Measurements from ENCODE around the gene RCL1.

Gene RCL1

DNA sequence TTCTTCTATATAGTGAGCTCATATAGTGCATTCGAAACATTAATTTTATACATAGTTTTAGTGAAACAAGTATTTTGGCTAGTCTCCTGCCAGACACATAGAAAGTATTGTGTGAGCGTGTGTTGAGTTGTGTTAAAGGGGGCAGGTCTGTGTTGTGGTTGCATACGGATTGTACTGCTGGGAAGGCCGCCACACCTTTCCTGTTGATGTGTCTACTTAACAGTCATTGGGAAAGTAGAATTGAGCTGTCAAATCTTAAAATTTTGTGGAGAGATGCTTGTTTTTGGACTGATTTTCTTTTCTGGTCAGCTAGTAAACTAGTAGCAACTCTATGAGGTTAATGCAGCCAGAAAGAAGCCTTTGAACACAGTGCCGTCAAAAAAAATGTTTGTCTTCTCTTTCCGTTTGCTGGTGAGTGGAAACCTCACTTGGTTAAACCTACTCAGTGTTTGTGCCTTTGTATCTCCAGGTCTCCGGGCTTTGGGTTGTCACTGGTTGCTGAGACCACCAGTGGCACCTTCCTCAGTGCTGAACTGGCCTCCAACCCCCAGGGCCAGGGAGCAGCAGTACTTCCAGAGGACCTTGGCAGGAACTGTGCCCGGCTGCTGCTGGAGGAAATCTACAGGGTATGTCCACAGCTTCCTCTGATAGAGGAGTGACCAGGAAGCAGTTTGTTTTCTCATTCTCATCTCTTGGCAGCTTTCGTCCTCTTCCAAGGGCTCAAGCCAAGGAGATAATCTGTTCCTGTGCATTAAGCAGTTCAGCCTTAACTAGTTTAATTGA lies 51.5 kb downstream of the RCL1 start:
- no peak for DNase-seq

DNA sequence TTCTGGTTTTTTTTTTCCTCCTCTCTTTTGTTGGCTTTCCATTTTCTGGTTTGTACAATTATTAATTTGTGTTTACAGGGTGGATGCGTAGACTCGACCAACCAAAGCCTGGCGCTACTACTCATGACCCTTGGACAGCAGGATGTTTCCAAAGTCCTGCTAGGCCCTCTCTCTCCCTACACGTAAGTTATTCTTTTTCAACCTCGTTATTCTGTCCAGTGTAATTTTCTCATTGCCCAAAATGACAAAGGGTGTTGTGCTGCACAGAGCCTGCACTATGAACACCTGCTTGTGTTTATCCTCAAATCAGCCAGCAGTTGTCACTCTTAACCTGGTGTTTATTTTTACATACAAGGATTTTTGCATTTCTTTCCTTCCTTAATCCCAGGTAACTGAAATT lies 56.6 kb downstream of the RCL1 start:
- no peak for DNase-seq

DNA sequence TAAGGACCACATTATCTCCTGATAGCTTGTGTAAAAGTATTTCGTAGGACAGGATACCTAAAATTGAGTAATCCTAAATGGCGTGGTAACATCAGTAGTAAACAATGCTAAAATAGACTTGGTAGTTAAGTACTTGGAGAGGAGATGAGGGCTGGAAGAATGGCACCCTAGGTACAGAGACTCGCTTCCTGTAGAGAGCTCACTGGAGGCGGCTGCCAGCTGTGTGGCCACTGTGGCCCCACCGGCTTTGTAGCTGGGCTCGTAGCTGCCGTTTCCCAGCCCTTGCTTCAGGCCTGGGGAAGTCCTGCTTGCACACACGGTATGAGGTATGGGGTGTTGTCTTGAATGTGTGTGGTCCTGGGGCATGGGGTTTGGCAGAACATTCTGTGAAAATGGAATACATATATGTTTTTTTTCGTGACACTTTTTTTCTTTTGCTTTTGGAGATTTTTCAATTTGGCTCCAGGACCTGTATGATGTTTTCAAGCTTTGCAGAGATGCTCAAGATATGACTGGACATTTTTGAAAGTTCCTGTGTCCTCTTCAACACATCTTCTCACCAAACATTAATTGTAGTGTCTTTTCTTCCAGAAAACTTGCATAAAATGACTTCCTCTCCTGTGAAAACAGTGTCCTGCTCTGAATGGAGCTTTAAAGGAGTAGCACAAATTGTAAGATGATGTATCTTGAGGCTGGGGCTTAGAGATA lies 58.0 kb downstream of the RCL1 start:
- DNase-seq, result no peak

GRCh38 chr9:4852419-4852818 lies 59.7 kb downstream of the RCL1 start:
- DNase-seq, result no peak

GRCh38 chr9:4854265-4854590 lies 61.5 kb downstream of the RCL1 start:
- no peak for DNase-seq

DNA sequence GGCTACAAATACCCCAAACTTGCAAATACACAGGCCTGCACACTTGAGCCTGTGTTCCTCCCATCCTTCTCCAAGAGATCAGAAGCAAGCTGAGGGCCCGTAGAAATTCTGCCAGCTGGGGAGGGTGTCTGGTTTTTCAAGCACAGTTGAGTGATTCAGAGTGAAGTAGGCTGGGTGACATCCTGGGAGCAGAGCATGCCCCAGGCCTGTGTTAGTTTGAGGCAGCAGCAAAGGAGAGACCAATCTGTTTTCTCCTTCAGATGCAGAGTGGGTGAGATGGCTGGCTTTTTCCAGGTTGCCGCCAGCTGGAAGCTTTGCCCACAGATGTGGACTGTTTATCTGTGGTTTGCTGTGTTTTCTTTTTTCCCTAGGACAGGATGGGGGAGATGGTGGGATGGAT lies 63.1 kb downstream of the RCL1 start:
- peak; percentile 35 for DNase-seq

GRCh38 chr9:4857163-4857810 lies 64.5 kb downstream of the RCL1 start:
- DNase-seq, result no peak

GRCh38 chr9:4859035-4859434 lies 66.3 kb downstream of the RCL1 start:
- no peak for DNase-seq

GRCh38 chr9:4860383-4860782 lies 67.6 kb downstream of the RCL1 start:
- DNase-seq, result no peak

GRCh38 chr9:4861145-4861544 lies 68.4 kb downstream of the RCL1 start:
- no peak for DNase-seq

DNA sequence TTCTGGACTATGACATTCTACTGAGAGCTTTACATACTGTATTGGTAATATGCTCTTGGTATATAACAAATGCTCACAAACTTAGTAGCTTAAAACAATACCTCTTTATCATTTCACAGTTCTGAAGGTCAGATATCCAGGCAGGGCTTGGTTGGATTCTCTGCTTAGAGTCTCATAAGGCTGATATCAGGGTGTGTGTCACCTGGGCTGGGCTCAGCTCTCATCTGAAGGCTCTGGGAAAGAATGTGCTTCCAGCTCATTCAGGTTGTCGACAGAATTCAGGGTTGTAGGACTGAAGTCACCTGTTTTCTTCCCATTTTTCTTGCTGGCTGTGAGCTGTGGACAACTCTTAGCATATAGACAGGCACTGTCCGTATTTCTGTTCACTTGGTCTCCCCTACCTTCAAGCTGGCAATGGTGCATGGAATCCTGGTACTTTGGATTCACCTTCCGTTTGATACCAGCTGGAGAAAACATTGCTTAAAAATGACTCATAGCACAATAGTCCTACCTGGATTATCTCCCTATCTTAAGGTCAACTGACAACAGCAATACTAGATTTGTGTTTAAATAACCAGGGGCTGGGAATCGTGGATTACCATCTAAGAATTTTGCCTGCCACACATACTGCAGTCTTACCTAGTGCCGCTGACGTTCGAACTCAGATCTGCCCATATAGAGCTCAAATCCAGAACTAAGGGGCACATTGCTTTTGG lies 69.2 kb downstream of the RCL1 start:
- no peak for DNase-seq

GRCh38 chr9:4862506-4863250 lies 69.9 kb downstream of the RCL1 start:
- DNase-seq, result no peak

DNA sequence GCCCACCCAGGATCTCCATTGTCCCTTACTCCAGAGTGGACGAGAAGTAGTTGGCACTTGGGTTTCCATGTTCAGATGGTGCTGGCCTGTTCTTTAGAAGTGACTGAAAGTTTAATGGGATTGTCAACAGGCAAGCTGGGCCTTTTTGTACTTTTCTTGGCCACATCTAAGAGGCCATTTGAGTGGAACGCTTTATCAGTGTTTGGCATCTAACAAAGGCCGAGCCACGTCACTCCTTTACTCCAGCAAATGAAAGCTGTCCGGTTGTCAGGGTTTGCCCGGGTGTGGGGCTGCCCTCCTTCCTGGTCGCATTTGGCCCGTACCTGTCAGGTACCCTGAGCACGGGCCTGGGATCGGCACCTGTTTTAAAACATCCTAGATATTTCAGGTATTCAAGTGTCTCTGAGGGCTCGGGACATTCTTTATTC lies 71.5 kb downstream of the RCL1 start:
- DNase-seq, result no peak

- DNase-seq, result no peak
Observed at GRCh38 chr9:4864698-4865097, 72.0 kb downstream of the RCL1 start.

GRCh38 chr9:4865681-4866080 lies 72.9 kb downstream of the RCL1 start:
- DNase-seq, result no peak

DNA sequence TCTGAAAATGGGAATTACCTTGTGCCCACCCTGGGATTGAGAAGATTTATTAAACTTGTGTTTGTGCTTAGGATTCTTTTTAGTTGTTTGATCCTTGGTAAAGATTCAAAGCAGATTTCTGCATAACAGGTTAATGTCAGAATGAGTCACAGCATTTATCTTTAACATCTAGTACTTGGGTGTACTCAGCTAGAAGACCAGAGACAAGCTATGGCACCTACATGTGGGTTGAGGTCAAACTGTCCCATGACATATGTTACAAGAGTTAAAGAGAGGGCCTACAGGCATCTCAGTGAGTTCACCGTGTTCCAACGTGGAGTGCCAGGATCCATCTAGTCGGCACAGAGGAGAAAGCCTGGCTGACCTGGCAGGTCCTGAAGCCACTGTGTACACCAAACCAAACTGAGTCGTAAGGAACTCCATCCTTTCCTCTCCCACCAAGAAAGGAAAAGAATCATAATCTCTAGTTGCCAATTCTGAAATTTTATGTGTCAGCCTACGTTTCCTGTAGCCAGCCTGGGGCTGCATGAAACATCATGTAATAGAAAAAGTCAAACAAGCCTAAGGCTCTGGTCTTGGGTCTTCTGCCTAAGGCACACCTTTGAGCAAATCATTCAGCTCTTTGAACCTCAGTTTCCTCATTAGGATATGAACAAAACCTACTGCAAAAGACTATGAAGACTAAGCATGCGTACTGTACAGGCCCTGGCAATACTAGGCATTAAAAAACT lies 73.7 kb downstream of the RCL1 start:
- no peak for DNase-seq

GRCh38 chr9:4873066-4873465 lies 80.3 kb downstream of the RCL1 start:
- no peak for DNase-seq

GRCh38 chr9:4875559-4875958 lies 82.8 kb downstream of the RCL1 start:
- no peak for DNase-seq

DNA sequence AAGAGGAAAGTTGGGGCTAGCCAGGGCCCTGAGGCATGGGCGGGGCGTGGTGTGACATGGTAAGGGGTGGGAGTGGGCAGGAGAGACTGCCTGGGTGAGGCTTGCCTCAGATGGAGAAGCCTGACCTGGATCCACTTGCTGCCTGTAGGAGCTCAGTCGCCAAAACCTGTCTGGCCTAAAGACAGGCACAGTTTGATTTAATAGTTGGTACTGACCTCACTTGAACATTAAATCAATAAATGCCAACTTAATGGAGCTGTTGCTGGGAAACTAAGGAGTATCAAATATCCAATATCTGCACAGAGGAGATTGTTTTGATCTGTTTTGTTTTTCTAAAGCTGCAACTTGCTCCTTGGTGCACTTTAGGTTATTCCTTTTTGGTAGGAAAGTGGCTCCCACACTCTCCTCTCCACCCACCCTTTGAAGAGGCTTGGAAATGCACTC lies 86.4 kb downstream of the RCL1 start:
- DNase-seq, result no peak

- DNase-seq, result no peak
Observed at GRCh38 chr9:4883326-4883873, 90.7 kb downstream of the RCL1 start.

DNA sequence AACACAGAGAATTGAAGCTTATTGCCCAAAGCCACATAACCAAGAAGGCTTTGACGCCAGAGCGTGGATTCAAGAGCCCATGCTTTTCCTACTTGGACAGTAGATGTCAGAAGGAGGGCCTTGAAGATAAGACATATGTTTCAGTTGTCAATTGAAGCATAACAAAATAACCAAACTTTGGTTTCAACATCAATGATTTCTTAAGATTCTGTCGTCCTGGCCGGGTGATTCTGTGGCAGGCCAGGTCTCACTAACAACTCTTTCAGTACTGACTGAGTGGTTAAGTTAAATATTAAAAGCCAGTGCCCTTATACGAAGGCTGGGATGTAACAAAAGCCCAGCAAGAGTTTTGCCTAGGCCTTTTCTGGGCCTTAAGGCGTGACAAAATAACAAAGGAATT lies 94.0 kb downstream of the RCL1 start:
- no peak for DNase-seq

DNA sequence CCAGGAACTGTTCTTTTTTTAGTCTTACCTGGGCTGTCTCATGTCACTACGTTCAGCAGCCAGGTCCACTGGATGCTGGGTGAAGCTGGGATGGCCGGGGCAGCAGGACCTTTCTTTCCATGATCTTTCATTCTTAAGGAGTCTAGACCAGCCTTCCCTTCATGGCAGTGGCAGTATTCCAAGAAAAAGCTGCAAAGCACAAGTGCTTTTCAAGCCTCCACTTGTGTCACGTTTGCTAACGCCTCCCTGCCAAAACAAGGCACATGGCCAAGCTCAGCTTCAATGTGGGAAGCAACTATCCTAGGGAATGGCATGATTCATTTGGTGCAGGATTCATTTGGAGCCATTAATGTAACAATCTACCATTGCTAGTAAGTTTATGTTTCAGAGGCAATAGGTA lies 94.8 kb downstream of the RCL1 start:
- no peak for DNase-seq

Measured in right hindlimb (tissue), 1 donor.